PC-3 (cell line): Measurements from ENCODE around the gene SPATS2. TPM values are rescaled to one million over a fixed set of nuclear protein-coding genes. Genes with fewer than 3 reads are reported as not detected.

Experiments
- ATAC-seq: fragments of 200-7000 bp; cut with Tn5 transposase; 2 replicates; pipeline ENCODE4 v1.9.1; 2020; ENCODE audit warnings: mild to moderate bottlenecking, moderate library complexity
- BruUV-seq: library from RNA; stranded (reverse); fragments of 400-500 nt; replicated peaks from 2 replicates; lab custom pipeline; 2021; lab: Mats Ljungman, UMichigan
- CTCF ChIA-PET: fragments of 300-600 bp; sonication (Branson Sonifier 250); formaldehyde crosslinking; loops from one replicate; lab custom pipeline; 2022; ENCODE audit warnings: antibody characterized with exemption; lab: Charles Lee
- POLR2A ChIA-PET: fragments of 300-600 bp; sonication (Branson Sonifier 250); formaldehyde crosslinking; loops from one replicate; lab custom pipeline; 2022; ENCODE audit warnings: antibody characterized with exemption; ENCODE audit not compliant: unreplicated experiment; lab: Charles Lee
- DNase-seq: peaks from one replicate; pipeline ENCODE4 v3.0.0-alpha.2; 2015
- H2AFZ ChIP-seq: fragments of 300-600 bp; sonication (generic); 2 replicates; pipeline ENCODE4 v1.6.0; 2016; ENCODE audit warnings: antibody characterized with exemption, low read length
- H3F3A ChIP-seq: fragments of 300-600 bp; sonication (generic); one replicate; pipeline ENCODE4 v1.6.0; 2017; ENCODE audit warnings: antibody characterized with exemption, low read length, control low read depth, mild to moderate bottlenecking; ENCODE audit not compliant: unreplicated experiment
- H3K27ac ChIP-seq: fragments of 300-600 bp; sonication (generic); 2 replicates; pipeline ENCODE4 v1.5.1; 2016; ENCODE audit warnings: mild to moderate bottlenecking, low read length
- H3K27me3 ChIP-seq: fragments of 300-600 bp; sonication (generic); 2 replicates; pipeline ENCODE4 v1.6.1; 2016; ENCODE audit warnings: low read length, mixed read lengths
- H3K36me3 ChIP-seq: fragments of 300-600 bp; sonication (generic); 2 replicates; pipeline ENCODE4 v1.6.1; 2016; ENCODE audit warnings: low read depth, mixed run types, low read length, mixed read lengths
- H3K4me1 ChIP-seq: fragments of 300-600 bp; sonication (generic); 2 replicates; pipeline ENCODE4 v1.5.1; 2016; ENCODE audit warnings: low read length; ENCODE audit not compliant: insufficient read depth
- H3K4me2 ChIP-seq: fragments of 300-600 bp; sonication (generic); 2 replicates; pipeline ENCODE4 v1.6.0; 2016; ENCODE audit warnings: low read length
- H3K4me3 ChIP-seq: fragments of 300-600 bp; sonication (generic); 2 replicates; pipeline ENCODE4 v1.5.1; 2016; ENCODE audit warnings: mild to moderate bottlenecking, low read length, mixed read lengths
- H3K79me2 ChIP-seq: fragments of 300-600 bp; sonication (generic); 2 replicates; pipeline ENCODE4 v1.6.1; 2017; ENCODE audit warnings: low read length, mixed read lengths
- H3K9ac ChIP-seq: fragments of 300-600 bp; sonication (generic); 2 replicates; pipeline ENCODE4 v1.6.0; 2016; ENCODE audit warnings: mild to moderate bottlenecking, low read length
- H3K9me2 ChIP-seq: fragments of 300-600 bp; sonication (generic); replicated peaks from 2 replicates; pipeline ENCODE4 v1.6.1; 2016; ENCODE audit warnings: mixed run types, low read length, mixed read lengths
- H3K9me3 ChIP-seq: fragments of 300-600 bp; sonication (generic); 2 replicates; pipeline ENCODE4 v1.6.1; 2016; ENCODE audit warnings: low read length, mixed read lengths
- H4K20me1 ChIP-seq: fragments of 300-600 bp; sonication (generic); 2 replicates; pipeline ENCODE4 v1.6.1; 2016; ENCODE audit warnings: low read length, mixed read lengths
- CTCF ChIP-seq: fragments of 300-600 bp; sonication (generic); conservative IDR thresholded peaks from 2 replicates; pipeline ENCODE4 v1.5.1; 2017; ENCODE audit warnings: antibody characterized with exemption, low read depth, mild to moderate bottlenecking, low read length
- EZH2 ChIP-seq: fragments of 300-600 bp; sonication (generic); IDR thresholded peaks from one replicate; pipeline ENCODE4 v1.6.1; 2017; ENCODE audit warnings: antibody characterized with exemption, mild to moderate bottlenecking, low read length; ENCODE audit not compliant: unreplicated experiment
- EZH2phosphoT487 ChIP-seq: fragments of 300-600 bp; sonication (generic); IDR thresholded peaks from 2 replicates; pipeline ENCODE4 v1.6.1; 2018; ENCODE audit warnings: mild to moderate bottlenecking, antibody characterized with exemption, low read length, borderline replicate concordance
- intact Hi-C: fragments of 100-400 bp; cut with micrococcal nuclease; formaldehyde crosslinking; loops from 2 replicates; pipeline ENCODE4 v1.9.0; 2023
- total RNA-seq: library from RNA; depleted of rRNA; stranded (reverse); fragments of >200 nt; gene quantifications from 2 replicates; pipeline ENCODE4 v1.2.3, GENCODE V29; 2014

SPATS2 gene
- total RNA-seq, 1 experiment from 2014 or later = 27.0 TPM

- BruUV-seq = no TSS peak
- peak overlapping the region; percentile 84 for H3K4me2 ChIP-seq
- H3K9me3 ChIP-seq = no peaks in the 10 kb centered on the region
- DNase-seq (peak; percentile 15), ATAC-seq (peak; percentile 23)
- H3K9ac ChIP-seq = no peak overlapping the region
- H3F3A ChIP-seq = peaks cover 4% of the 10 kb centered on the region
- intact Hi-C loops = no loop called here
- H2AFZ ChIP-seq = peak overlapping the region; percentile 67
- no peaks in the 10 kb centered on the region for H3K79me2 ChIP-seq
- peak overlapping the region; percentile 63 for H3K4me3 ChIP-seq
- POLR2A ChIA-PET = interaction anchor here (0.5 to 0.6 kb wide), 2 partner anchors 8 to 272 kb away, joined by 5 to 8 read pairs; no protein-coding TSS in a partner anchor
- H3K27me3 ChIP-seq = peaks cover 11% of the 10 kb centered on the region; the same call in 1 of the 2 replicates
- TF ChIP-seq EZH2 (peak; percentile 64), EZH2phosphoT487 (peak; percentile 51; the same call in 1 of the 2 replicates), CTCF (no peak)
- peaks cover 30% of the 10 kb centered on the region for H3K4me1 ChIP-seq
- no peaks in the 10 kb centered on the region for H3K36me3 ChIP-seq
- no peak overlapping the region for H3K27ac ChIP-seq
- CTCF ChIA-PET = interaction anchor here (0.6 kb wide), 2 partner anchors 192 to 241 kb away, joined by 3 to 4 read pairs; no protein-coding TSS in a partner anchor
- H4K20me1 ChIP-seq = no peaks in the 10 kb centered on the region
- no peaks in the 10 kb centered on the region for H3K9me2 ChIP-seq
Observed at GRCh38 chr12:49537752-49538509, 170.7 kb downstream of the SPATS2 start.

- H3K4me3 ChIP-seq = peak within 1 kb of the TSS; percentile 63
- intact Hi-C loops = no loop called here
- no peaks in the 10 kb centered on the region for H4K20me1 ChIP-seq
- no peak within 1 kb of the TSS for H3K27ac ChIP-seq
- H3K9me2 ChIP-seq = no peaks in the 10 kb centered on the region
- H3K27me3 ChIP-seq = peaks cover 11% of the 10 kb centered on the region; the same call in 1 of the 2 replicates
- peak within 1 kb of the TSS; percentile 84 for H3K4me2 ChIP-seq
- POLR2A ChIA-PET = interaction anchor here (0.5 to 0.6 kb wide), 2 partner anchors 9 to 272 kb away, joined by 5 to 8 read pairs; no protein-coding TSS in a partner anchor
- ATAC-seq (peak; percentile 70), DNase-seq (peak; percentile 69)
- CTCF ChIA-PET = interaction anchor here (0.6 kb wide), 2 partner anchors 192 to 241 kb away, joined by 3 to 4 read pairs; no protein-coding TSS in a partner anchor
- H3K9ac ChIP-seq = no peak within 1 kb of the TSS
- no peaks in the 10 kb centered on the region for H3K36me3 ChIP-seq
- H3K4me1 ChIP-seq = peaks cover 30% of the 10 kb centered on the region
- TF ChIP-seq CTCF = no peak
- H3K79me2 ChIP-seq = no peaks in the 10 kb centered on the region
- no TSS peak for BruUV-seq
- peaks cover 4% of the 10 kb centered on the region for H3F3A ChIP-seq
- peak within 1 kb of the TSS; percentile 67 for H2AFZ ChIP-seq
- H3K9me3 ChIP-seq = no peaks in the 10 kb centered on the region
Observed at GRCh38 chr12:49538510-49539403, 171.5 kb downstream of the SPATS2 start, which contains the start of gene KCNH3. KCNH3 (plus strand) TSS chr12:49539030; CDS start chr12:49539417, 387 bp downstream.
